Glomerular endothelial cell (primary cell): ENCODE results near the gene PTPRN. TPM values are rescaled to one million over a fixed set of nuclear protein-coding genes. Genes with fewer than 3 reads are reported as not detected.
A peak's percentile ranks its signal among the peaks of the same experiment; 100 is the strongest.
"Not testable (repeated sequence)": the region's sequence is repeated elsewhere in the genome, so short reads cannot be mapped to it uniquely, and the experiment has no call there.

Experiments
- DNase-seq: peaks from one replicate; pipeline ENCODE4 v3.0.0-alpha.2; 2011; ENCODE audit warnings: low read depth, low spot score; ENCODE audit errors: extremely low read depth
- total RNA-seq: library from RNA; depleted of rRNA; stranded (reverse); fragments of >200 nt; gene quantifications from 2 replicates; pipeline ENCODE4 v1.2.3, GENCODE V29; 2015

PTPRN gene
- total RNA-seq, 1 donor from 2014 or later, result 0.47 TPM

- no peak for DNase-seq
These were observed 20.0 kb downstream of the PTPRN start for GRCh38 chr2:219289195-219289536.

GRCh38 chr2:219287580-219288265 lies 21.5 kb downstream of the PTPRN start:
- no peak for DNase-seq

DNA sequence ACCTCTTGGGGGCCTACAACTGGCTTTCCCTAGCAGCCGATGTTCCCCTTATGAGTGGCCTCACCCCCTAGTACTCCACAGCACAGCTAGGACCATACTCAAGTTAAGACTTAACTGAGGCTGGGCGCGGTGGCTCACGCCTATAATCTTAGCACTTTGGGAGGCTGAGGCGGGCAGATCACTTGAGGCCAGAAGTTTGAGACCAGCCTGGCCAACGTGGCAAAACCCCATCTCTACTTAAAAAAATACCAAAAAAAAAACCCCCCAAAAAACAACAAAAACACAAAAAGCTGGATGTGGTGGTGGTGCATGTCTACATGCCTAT lies 22.1 kb downstream of the PTPRN start:
- not testable (repeated sequence) for DNase-seq

- no peak for DNase-seq
These were observed 22.6 kb downstream of the PTPRN start for GRCh38 chr2:219286436-219287115.

DNA sequence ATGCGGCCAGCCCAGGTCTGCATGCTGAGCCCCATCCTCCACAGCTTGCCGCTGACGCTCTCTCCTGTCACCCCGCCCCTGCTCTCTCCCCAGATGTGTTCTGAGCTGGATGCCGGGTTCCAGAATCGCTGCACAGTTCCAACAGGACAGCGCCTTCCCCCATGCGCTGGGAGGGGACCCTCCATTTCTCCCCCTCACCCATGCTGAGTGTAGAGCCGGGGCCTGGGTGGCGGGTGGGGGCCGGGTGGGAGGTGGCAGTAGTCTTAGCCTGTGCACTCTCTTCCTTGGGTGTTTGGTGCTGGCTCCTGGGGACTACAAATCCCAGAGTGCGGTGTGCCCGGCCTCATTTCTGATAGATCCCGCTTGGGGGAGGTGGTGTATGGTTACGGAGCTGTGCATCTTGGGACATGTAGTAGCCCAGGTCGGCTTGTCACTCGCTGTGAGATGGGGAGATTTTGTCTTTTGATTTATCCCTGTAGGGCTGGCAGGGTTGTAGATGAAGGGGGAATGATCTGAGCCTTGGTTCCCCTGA lies 23.2 kb downstream of the PTPRN start:
- no peak for DNase-seq

DNA sequence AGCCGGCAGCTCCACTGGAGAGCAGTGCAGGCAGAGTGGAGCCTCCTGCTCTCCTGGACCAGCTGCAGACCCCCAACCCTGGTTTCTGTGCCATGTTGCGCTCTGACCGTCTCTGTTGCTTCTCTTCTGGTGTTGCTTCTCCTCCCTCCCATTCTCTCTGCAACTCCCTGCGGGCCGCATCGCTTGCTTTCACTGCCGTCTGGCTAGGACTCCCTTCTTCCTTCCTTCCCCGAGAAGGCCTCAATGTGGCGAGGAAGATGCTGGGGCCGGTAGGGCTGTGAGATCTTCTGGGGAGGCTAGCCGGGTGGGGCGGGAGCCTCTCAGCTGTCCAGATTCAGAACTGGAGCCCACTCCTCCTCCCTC lies 23.8 kb downstream of the PTPRN start:
- no peak for DNase-seq

GRCh38 chr2:219284501-219285372 lies 24.5 kb downstream of the PTPRN start:
- DNase-seq, result no peak

DNA sequence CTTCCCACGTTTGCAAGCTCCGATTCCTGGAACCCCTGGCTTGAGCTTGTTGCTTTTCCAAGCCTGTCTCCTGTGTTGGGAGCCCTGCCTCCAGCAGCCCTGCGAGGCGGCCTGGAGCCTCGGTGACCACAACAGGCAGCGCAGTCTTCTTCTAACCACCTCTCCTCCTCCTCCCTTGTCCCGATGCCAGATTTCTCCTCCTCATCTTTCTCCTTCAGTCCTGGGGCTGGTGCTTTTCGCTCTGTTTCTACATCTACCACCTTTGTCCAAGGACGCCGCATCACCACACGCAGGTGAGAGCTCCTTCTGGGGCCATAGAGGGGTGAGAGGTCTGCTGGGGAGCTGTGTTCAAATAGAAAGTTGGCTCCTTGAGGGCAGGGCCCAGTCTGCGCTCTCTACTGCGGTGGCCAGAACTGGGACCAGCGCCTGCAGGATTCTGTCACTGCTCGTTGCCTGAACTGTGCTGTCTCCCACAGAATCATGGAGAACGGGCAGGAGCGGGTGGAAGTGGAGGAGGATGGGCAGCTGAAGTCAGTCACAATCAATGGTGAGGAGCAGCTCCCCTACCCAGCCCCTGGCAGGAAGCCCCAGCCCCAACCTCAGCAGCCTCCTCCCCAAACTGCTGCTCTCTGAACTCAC lies 26.1 kb downstream of the PTPRN start:
- DNase-seq, result no peak

GRCh38 chr2:219282375-219282774 lies 26.8 kb downstream of the PTPRN start:
- no peak for DNase-seq

DNA sequence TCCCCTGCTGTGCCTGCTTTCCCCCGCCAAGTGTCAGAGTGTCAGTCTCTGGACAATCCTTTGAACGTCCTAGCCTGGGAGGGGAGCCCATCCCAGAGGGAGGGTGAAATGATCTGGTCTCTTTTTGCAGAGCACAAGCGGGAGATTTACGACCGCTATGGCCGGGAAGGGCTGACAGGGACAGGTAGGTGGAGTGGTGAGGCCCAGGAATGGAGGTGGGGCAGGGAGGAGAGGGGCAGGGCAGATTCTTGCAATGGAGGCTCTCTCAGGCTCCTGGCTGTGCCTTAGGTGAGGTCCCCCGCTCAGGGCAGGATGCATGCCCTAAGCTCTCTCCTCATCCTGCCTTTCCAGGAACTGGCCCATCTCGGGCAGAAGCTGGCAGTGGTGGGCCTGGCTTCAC lies 27.6 kb downstream of the PTPRN start:
- DNase-seq, result no peak

DNA sequence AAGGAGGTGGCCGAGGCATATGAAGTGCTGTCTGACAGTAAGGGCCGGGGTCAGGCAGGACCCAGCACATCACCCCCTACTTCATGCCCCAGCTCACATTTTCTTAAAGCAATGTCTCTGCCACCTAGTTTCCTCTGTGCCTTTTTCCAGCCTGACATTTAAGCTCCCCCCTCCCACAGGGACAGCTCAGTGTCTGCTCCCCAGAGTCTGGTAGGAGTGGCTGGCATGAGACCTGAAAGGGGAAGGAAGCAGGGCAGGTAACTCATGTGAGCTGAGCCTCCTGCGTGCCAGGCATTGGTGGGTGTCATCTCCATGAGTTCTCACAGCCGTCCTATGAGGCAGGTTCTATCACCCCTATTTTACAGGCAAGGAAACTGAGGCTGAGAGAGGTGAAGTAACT lies 28.6 kb downstream of the PTPRN start:
- no peak for DNase-seq

- DNase-seq, result no peak
These were observed 29.2 kb downstream of the PTPRN start for GRCh38 chr2:219279916-219280516.

DNA sequence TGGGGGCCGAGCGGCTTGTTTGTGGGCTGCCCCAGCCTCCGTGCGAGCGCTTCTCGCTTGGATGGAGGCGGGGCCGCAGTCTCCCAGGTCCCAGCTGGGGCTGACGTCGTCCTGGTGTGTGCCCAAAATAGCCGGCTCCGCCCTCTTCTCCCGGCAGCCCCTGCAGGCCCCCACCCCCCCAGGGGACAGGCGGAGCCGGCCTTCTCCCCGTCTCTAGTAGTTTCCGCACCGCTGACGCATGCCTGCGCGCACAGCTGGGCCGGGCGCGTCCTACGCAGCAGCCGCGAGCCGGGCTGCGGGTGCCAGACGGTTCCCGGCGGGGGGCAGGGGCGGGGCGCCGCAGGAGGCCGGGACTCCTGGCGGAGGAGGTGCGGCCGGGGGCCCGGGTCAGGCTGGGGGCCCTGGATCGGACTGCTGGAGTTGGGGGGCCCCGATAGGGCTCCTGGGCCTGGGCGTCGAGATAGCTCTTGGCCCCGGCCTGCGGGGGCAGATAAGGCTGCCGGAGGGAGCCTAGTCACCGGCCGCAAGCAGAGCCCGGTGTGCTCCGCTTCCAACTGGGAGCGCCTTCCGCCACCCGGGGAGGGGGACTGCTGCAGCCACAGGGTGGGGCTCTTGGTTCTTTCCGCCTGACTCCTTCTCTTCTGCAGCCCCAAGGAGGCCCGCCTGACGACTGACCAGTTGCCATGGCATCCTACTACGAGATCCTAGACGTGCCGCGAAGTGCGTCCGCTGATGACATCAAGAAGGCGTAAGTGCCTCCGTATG lies 29.9 kb downstream of the PTPRN start, which contains the start of gene DNAJB2:
Gene DNAJB2, plus strand, starts transcription at position 216 of the 765 bp plus-strand sequence. Its CDS starts 468 bp downstream, at position 684.
- peak; percentile 68 for DNase-seq

DNA sequence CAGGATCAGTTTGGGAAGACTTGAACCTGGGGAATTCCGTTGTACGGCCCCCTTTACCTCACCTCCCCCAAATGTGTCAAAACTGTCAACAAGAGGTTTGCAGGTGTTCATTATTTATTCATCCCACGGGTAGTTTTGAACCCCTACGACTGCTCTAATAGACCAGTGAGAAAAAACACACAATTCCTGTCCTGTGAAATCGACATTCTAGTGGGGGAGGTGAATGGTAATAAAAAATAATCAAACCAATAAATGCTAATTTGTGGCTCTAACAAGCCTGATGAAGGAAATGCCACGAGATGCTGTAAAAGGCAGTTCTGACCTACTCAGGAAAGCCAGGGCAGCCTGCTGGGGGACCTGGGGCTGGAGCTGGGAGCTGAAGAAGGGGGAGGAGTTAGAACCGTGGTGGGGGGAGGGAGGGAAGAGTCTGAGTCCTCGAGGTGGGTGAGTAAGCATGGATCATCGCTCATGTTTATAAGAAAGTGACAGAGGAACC lies 30.5 kb downstream of the PTPRN start:
- DNase-seq, result peak; percentile 64

- DNase-seq, result no peak
These were observed 31.2 kb downstream of the PTPRN start for GRCh38 chr2:219277703-219278654.

- no peak for DNase-seq
These were observed 34.8 kb downstream of the PTPRN start for GRCh38 chr2:219274361-219274921.

DNA sequence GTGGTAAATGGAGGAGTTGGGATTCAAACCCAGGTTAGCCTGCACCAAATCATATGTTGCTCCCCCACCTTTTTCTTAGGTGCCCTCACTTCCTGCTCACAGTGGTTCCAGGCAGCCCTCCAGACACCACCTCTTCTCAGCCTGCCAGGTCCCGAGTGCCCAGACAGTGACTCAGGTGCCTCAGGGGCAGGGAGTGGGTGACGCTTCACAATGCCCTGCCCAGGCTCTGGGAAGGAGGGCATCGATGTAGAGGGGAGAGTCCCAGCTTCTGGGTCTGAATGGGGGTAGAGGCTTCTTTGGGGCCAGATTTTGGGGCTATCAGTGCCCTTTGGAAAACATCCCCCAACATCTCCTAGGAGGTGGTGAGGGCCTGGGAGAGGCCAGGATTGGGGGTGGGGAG lies 35.3 kb downstream of the PTPRN start:
- no peak for DNase-seq

- no peak for DNase-seq
These were observed 36.2 kb downstream of the PTPRN start for GRCh38 chr2:219272995-219273394.
